SU-DHL-6 (cell line): ENCODE measurements around the gene MICAL1.
"Not testable (repeated sequence)": the region's sequence is repeated elsewhere in the genome, so short reads cannot be mapped to it uniquely, and the experiment has no call there.

Experiments
- EZH2phosphoT487 ChIP-seq: fragments of 200-600 bp; sonication (generic), shearing (Covaris generic); conservative IDR thresholded peaks from 2 replicates; pipeline ENCODE4 v1.6.1; 2018; ENCODE audit warnings: mild to moderate bottlenecking, antibody characterized with exemption, low read length, moderate library complexity, mixed read lengths
- TF ChIP-seq, protein P1 (sequence below): fragments of 200-600 bp; sonication (generic); IDR thresholded peaks from one replicate; pipeline ENCODE4 v1.5.1; 2017; ENCODE audit warnings: antibody characterized with exemption, mild to moderate bottlenecking, low read length, moderate library complexity; ENCODE audit not compliant: insufficient read depth, poor library complexity, severe bottlenecking

DNA sequence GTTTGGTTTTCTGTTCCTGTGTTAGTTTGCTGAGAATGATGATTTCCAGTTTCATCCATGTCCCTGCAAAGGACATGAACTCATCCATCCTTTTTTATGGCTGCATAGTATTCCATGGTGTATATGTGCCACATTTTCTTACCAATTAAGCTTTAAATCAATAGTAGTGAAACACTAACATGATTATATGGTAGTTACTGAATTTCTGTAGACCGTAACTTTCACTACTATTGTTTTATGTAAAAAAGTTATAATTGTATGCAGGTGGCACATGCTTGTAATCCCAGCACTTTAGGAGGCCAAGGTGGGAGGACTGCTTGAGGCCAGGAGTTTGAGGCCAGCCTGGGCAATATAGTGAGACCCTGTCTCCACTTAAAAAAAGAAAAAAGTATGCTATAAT lies 5.6 kb upstream of the MICAL1 start:
- TF ChIP-seq, protein P1, sequence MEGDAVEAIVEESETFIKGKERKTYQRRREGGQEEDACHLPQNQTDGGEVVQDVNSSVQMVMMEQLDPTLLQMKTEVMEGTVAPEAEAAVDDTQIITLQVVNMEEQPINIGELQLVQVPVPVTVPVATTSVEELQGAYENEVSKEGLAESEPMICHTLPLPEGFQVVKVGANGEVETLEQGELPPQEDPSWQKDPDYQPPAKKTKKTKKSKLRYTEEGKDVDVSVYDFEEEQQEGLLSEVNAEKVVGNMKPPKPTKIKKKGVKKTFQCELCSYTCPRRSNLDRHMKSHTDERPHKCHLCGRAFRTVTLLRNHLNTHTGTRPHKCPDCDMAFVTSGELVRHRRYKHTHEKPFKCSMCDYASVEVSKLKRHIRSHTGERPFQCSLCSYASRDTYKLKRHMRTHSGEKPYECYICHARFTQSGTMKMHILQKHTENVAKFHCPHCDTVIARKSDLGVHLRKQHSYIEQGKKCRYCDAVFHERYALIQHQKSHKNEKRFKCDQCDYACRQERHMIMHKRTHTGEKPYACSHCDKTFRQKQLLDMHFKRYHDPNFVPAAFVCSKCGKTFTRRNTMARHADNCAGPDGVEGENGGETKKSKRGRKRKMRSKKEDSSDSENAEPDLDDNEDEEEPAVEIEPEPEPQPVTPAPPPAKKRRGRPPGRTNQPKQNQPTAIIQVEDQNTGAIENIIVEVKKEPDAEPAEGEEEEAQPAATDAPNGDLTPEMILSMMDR = not testable (repeated sequence)
- not testable (repeated sequence) for TF ChIP-seq EZH2phosphoT487
